D721Med (cell line): Measurements from ENCODE around the gene MYO18B.

Source experiments
- DNase-seq: peaks from one replicate; pipeline ENCODE4 v3.0.0; 2011; ENCODE audit warnings: low spot score; ENCODE audit not compliant: insufficient read length
- FAIRE-seq: peaks from 2 replicates; lab custom pipeline; 2011; peaks lifted over from hg19 to GRCh38; lab: Jason Lieb, UNC
- CTCF ChIP-seq: IDR thresholded peaks from 2 replicates; pipeline ENCODE4 v1.5.1; 2012; ENCODE audit warnings: mild to moderate bottlenecking, control low read depth; ENCODE audit not compliant: insufficient read depth; ENCODE audit errors: missing control alignments

The MYO18B gene

GRCh38 chr22:26027341-26027740, 285.4 kb downstream of the MYO18B start:
- DNase-seq, result no peak
- no peak for FAIRE-seq
- no peak for TF ChIP-seq CTCF

DNA sequence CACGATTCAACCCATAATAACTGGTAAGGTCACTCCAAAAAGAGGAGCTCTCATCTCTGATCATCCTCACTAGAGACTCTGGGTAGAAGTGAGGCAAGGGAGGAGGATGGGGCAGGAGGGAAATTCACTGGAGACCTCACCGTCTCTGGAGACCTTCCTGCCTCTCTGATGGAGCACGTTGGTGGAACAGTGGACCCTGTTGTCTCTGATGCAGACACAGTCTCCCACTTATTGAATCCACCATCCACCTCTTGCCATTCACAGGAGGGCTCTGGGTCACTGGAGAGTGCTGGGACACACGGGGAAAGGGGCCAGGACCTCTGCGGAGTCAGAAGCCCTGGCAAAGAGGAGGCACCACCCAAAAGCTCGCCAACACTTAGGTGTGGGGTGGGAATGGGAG, 289.7 kb downstream of the MYO18B start:
- DNase-seq (no peak), FAIRE-seq (no peak)
- no peak for TF ChIP-seq CTCF

GRCh38 chr22:26033071-26033470, 291.1 kb downstream of the MYO18B start:
- DNase-seq, result no peak
- FAIRE-seq, result no peak
- no peak for TF ChIP-seq CTCF

GRCh38 chr22:26033586-26033985, 291.6 kb downstream of the MYO18B start:
- TF ChIP-seq CTCF, result no peak
- FAIRE-seq, result no peak
- DNase-seq, result no peak

GRCh38 chr22:26035523-26035922, 293.5 kb downstream of the MYO18B start:
- no peak for FAIRE-seq
- DNase-seq, result no peak
- TF ChIP-seq CTCF, result no peak

DNA sequence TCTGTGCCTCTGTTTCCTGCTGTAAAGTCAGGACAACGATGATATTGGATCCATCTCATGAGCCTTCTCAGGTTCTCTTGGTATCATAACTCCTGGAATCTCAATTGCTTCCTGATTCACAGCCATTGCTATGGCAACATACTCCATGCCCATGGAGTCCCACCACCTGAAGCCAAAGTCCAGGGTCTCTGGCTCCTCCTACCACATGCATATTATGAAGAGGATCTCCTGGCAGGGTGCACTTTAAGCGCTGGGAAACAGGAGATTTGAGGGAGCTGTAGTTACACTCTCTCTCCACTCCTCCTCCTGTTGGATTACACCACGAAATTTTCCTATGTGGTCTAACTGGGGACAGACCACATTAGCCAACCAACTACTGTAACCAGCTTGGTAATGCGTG, 296.4 kb downstream of the MYO18B start:
- no peak for TF ChIP-seq CTCF
- FAIRE-seq, result no peak
- DNase-seq, result no peak

DNA sequence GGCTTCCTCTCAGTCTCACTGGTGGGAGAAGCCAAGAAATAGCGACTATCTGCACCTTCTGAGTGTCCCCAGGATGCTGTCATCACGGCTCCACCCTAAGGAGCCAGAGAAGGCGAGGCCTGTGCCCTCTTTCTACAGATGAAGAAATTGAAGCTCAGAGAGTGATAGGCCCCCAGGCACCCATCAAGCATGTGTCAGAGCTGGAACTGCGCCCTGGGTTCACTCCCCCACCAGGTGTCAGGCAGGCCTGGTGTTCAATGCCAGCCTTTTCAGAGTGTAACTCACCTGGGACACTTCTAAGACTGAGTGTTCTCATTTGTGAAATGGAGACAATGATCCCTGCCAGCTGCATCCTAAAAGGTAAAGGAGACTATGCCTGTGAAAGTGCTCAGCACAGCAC, 299.9 kb downstream of the MYO18B start:
- TF ChIP-seq CTCF, result no peak
- FAIRE-seq (no peak), DNase-seq (no peak)
